GM18951 (cell line): ENCODE results near the gene WDSUB1.

Source experiments
- POLR2A ChIP-seq: IDR thresholded peaks from 4 replicates; pipeline ENCODE4 v1.6.1; 2011; ENCODE audit warnings: mild to moderate bottlenecking; ENCODE audit not compliant: insufficient read length, insufficient read depth; ENCODE audit errors: extremely low read depth
- in situ Hi-C: fragments of 300-500 bp; cut with MboI; formaldehyde crosslinking; loops from one replicate; pipeline ENCODE4 v1.12.0; 2022; ENCODE audit warnings: low sequenced_read_pairs, mixed read lengths, inconsistent platforms; ENCODE audit not compliant: unreplicated experiment

WDSUB1 gene

DNA sequence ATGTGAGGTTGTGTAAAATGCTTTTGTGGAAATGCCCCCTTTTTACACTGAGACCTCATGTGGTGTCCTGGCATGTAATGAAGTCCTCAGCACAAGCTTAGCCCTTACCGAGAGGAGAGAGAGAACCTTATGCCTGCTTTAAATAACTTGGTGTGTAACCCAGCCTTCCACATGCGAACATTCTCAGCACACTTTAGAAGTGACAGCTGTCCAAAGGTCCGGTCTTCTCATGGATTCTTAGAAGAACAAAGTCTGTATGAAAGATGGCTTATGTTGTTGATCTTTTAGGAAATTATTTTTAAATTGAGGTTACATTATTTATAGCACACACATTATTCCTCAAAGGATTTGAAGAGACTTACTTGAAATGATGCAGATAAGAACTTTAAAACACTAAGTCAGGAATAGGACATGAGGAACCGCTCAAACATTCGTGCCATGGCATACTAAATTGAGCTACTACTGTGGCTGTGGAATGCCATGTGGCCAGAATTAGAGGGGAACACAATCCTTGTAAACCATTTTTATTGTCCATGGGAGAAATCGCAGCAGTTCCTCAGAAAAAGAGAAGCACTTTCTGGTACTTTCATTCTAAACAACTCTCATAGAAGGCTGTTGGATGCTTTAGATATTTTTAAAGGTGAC, 79.6 kb downstream of the WDSUB1 start:
- TF ChIP-seq POLR2A = no peak
- in situ Hi-C loops = no loop called here

DNA sequence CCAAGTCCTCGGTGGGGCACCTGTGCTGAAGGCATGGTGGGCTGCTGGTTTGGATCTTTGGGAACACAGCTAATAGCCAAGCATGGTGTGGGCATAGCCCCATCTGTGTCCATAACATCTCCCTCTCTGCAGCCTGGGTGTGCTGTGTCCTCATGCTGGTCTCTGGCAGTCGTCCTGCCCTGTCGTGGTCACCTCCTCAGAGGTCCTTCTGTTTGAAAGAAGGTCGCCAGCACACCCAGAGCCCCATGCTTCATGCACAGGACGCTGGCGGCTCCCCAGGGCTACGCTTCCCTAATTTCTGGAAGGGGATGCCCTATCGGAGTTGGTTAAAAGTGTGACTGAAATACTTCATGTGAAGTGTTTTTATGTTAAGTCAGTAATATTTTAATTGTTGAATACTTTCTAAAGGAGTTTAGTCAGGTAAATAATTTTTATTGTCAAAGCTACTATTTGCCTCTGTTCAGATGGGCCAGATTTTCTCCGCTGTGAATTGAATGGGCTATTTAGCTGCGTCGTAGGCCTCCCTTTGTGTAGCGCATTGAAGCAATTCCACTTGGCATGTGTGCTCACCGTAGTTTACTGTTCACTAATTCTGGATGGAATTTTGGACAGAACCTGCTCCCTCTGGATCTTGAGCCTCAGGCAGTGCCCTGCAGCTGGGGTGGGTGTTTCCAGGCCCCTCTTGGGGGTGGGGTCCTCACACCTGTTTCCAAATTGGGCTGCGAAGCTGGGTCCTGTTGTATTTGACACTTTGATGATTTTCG, 81.9 kb downstream of the WDSUB1 start:
- TF ChIP-seq POLR2A = no peak

DNA sequence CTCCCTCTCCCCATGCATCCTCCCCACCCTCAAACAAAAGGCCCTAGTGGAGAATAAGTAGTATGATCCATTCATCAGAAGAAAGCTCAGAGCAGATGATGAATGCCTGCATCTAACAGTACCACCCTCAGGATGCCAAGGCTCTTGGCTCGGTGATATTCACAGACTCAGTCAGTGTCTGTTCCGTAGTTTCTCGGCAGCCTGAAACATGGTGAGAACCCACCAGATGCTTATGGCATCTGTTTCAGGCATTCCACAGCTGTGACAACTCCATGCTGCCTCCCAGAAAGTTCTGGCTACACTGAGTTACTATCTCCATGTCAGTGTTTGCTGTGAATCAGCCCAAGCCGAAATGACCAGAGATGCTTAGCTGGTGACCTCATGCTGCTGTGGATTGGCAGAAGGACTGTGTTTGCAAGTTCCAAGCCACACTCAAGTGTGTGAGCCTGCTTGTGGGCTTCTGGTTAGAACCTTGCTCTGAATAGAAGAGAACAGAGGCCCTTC, 83.9 kb downstream of the WDSUB1 start:
- in situ Hi-C loops = no loop called here
- no peak for TF ChIP-seq POLR2A

More for the DNA sequence above, 81.9 kb downstream of the WDSUB1 start:
- in situ Hi-C loops = no loop called here

DNA sequence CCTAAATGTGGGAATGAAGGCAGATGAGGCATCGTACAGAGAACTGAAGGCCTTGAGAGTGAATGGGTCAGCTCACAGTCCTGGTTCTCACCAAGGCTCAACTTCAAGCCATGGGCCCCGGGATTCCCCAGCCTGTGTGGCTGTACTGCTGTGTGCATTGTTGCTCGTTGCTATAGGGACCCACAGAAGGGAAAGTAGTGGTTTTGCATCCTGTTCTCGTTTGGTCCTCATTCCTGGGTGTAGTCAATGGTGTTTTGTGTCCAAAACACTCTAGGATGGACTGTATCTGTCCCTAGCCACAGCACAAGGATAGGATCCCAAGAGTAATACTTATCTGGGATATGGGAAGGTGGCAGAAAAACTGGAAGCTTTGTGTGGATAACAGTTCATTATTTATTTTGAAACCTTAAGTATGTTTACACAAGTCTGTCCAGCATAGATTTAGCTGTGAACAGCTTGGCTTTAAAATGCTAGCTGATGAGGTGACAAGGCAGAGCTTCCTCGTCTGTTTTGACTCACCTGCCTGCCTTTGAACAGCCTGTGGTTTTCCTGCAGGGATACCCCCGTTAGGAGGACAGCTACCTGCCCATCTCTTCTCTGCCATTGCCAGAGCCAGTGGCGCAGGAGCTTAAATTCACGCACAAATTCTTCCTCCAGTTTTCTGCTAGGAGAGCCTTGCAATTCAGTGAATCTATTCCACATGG, 85.0 kb downstream of the WDSUB1 start:
- in situ Hi-C loops = no loop called here

DNA sequence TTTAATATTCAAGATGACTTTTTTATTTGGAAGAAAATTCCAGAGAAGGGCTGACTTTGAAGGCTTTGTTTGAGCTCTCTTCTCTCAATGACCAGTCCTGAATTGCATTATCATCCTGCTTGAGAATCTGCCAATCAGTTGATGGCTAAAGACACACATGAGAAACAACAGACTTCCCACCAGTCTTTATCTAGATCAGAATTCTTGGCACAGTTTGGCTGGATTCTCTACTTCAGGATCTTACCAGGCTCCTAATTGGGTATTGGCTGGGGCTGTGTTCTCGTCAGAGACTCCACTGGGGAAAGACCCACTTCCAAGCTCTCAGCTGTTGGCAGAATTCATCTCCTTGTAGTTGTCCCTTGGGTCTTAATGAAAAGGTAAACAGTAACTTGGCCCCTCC, 86.0 kb downstream of the WDSUB1 start:
- no peak for TF ChIP-seq POLR2A
- in situ Hi-C loops = no loop called here

More for the DNA sequence above, 85.0 kb downstream of the WDSUB1 start:
- TF ChIP-seq POLR2A = no peak

DNA sequence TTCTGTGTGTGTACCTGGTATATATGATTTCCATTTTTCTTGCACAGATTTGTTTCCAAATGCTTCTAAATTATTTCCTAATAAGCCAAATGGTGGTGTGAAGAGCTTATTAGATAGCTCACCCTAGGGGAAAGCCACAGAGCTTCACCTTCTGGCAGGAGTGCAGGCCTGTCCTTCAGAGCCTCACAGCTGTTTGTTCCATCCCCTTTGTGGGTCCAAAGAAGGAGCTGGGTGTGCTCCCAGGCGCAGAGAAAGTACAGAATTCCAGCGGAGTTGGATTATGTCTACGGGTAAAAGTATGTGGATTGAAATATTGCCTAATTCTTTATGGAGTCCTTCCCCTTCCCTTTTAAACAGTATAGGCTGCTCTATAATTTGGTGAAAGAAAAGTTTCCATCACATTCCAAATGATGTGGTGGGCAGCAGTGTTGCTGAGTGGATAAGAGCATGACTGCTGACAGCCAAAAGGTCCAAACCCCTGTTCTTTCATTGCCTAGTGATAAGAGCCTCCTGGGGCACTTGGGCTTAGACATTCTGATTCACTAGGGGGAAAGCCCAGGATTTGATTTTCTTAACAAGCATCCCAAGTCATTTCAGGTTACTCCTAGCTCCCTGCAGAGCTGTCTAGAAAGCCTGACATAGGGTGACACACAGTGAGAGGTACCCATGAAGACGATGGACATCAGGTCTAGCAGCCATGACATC, 86.6 kb downstream of the WDSUB1 start:
- in situ Hi-C loops = no loop called here
- TF ChIP-seq POLR2A = no peak

DNA sequence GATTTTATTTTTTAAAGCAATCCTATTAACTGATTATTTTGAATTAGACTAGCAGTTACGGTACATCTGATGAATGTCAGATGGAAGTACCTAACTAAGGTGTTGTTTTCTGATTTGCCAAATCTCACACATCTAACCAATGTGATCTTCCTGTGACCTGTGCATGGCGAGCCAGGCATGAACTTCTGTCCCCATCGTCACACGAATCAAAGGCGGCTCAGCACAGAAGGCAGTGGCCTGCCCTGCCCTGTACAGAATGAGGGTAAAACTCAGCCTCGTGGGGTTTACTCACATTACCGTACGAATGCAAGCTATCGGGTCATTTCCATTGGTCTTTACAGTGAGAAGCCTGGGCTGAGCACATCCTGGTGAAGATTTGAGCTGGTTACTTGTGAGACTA, 87.3 kb downstream of the WDSUB1 start:
- in situ Hi-C loops = no loop called here
- TF ChIP-seq POLR2A = no peak

DNA sequence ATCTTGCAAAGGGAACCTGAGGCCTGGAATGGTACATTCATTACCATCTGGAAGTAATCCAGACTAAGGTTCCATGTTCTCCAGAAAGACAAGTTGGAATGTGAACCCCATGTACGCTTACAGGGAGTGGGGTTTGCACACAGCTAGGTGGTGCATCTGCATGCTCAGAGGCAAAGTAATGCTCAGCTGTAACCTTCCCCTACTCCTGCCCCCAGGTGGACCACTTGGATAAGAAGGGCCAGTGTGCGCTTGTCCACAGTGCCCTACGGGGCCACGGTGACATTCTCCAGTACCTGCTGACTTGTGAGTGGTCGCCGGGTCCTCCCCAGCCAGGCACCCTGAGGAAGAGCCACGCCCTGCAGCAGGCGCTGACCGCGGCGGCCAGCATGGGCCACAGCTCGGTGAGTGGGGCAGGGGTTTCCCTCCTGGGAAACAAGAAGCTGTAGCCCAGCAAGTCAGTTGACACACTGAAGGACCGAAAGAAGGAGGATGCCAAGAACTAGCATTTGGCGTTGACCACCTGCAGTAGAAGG, 90.0 kb downstream of the WDSUB1 start:
- TF ChIP-seq POLR2A = no peak
- in situ Hi-C loops = no loop called here

DNA sequence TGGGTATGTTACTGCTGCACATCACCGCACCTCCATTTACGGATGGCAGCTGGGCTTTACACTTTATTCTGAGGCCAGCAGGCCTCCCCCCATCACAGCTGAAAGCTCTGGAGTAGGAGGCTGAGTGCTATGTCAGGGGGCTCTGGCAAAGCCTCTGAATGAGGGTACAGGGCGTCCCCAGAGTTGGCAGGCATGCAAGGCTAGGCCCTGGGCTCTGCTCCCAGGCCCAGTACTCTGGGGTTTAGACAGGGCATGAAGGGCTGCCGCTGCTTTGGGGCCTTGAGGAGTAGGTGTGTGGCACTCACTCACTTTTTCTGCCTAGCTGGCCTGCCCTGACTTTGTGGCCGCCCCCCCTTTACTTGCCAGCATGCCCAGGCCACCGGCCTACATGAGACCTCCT, 90.8 kb downstream of the WDSUB1 start:
- in situ Hi-C loops = no loop called here

DNA sequence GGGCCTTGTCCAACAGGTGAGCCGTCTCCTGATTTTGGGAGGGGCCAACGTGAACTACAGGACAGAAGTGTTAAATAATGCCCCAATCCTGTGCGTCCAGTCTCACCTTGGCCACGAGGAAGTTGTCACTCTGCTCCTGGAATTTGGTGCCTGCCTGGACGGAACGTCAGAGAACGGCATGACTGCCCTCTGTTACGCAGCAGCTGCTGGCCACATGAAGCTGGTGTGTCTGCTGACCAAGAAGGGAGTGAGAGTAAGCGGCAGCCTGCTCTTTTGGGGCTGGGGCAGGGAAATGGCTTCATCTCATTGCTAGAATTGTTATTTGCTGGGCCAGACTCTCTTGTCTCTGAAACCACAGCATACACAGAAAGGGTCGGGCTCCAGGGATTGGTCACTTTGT, 92.3 kb downstream of the WDSUB1 start:
- in situ Hi-C loops = no loop called here
- TF ChIP-seq POLR2A = no peak

More for the DNA sequence above, 90.8 kb downstream of the WDSUB1 start:
- no peak for TF ChIP-seq POLR2A

DNA sequence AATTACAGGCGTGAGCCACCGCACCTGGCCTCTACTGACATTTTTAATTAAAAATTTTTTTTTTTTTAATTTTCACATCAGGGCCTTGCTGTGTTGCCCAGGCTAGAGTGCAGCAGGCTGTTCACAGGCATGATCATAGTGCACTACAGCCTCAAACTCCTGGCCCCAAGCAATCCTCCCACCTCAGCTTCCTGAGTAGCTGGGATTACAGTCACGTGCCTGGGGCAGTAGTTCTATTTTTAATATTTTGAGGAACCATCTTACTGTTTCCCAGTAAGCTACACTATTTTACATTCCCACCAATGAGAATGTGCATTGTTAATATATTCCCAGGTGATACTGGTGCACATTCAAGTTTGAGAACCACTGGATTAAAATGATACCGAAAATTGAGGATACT, 92.7 kb downstream of the WDSUB1 start:
- no peak for TF ChIP-seq POLR2A

DNA sequence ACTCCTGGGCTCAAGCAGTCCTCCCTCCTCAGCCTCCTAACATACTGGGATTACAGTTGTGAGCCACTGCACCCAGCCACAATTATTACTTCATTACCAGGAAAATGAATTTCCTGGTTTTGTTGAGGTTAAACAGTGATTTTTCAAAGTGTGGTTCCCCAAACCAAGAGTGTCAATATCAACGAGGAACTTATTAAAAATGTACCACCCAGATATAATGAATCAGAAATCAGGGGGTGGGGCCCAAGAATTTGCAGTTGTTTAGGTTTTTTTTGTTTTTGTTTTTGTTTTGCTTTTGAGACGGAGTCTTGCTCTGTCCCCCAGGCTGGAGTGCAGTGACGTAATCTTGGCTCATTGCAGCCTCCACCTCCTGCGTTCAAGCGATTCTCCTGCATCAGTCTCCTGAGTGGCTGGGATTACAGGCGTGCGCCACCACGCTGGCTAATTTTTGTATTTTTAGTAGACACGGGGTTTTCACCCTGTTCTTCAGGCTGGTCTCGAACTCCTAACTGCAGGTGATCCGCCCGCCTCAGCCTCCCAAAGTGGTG, 94.1 kb downstream of the WDSUB1 start:
- in situ Hi-C loops = no loop called here
- no peak for TF ChIP-seq POLR2A

More for the DNA sequence above, 92.7 kb downstream of the WDSUB1 start:
- in situ Hi-C loops = no loop called here

DNA sequence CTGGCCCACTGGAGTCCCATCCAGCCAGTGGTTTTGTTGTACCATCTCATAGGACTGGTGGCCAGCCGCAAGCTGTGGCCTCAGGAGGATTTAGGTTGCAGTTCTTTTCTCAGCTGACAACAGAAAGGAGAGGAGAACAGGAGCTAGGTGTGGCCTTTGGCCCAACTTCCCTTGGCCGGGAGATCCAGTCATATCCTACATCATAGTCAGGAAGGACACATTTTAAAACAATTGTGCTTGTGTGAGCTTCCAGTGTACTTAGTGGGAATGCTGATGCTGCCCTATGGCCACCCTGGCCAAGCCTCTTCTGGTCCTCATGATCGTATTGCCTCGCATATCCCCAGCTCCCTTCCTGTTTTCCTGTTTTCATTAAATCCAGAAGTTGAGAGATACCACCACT, 98.1 kb downstream of the WDSUB1 start:
- in situ Hi-C loops = no loop called here
- no peak for TF ChIP-seq POLR2A

DNA sequence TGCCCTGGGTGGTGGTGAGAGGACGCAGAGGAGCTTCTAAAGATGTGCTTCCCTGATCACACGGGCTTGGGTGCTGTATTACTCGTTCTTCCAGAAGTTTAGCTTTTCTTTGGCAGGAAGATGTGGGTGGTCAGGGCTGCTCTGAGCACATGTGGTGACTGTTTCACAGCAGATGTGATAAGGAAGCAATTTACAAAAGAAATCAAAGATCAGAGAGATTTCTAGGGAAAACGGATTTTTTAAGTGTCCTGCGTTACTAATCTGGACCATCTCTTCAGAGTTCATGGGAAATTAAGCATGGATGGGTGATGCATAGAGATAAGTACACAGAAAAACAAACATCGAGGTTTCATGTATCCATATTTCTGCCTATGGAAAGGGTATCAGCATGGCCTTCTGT, 99.4 kb downstream of the WDSUB1 start:
- in situ Hi-C loops = no loop called here
- no peak for TF ChIP-seq POLR2A
